Large intestine (tissue), 3 donors: ENCODE data around the gene TGFB3. TPM values are rescaled to one million over a fixed set of nuclear protein-coding genes. Genes with fewer than 3 reads are reported as not detected.

ENCODE experiments used
- DNase-seq, 2 donors: peaks; one replicate each; pipeline versions ENCODE4 v3.0.0 to v3.0.0-alpha.2; 2013
- H3K27ac ChIP-seq: one replicate; pipeline ENCODE4 v1.5.1; 2013; ENCODE audit warnings: low read length
- H3K27me3 ChIP-seq: 2 replicates; pipeline ENCODE4 v1.6.1; 2013; ENCODE audit warnings: low read length; ENCODE audit not compliant: control insufficient read depth, insufficient read depth
- H3K36me3 ChIP-seq: 2 replicates; pipeline ENCODE4 v1.6.1; 2013; ENCODE audit warnings: low read length; ENCODE audit not compliant: control insufficient read depth, insufficient read depth
- H3K4me1 ChIP-seq: one replicate; pipeline ENCODE4 v1.6.1; 2013; ENCODE audit warnings: low read length; ENCODE audit not compliant: control insufficient read depth, insufficient read depth
- H3K4me3 ChIP-seq: one replicate; pipeline ENCODE4 v1.5.1; 2013; ENCODE audit warnings: low read length
- H3K9me3 ChIP-seq: one replicate; pipeline ENCODE4 v1.6.1; 2013; ENCODE audit warnings: mild to moderate bottlenecking, low read depth, low read length, moderate library complexity; ENCODE audit not compliant: control insufficient read depth
- WGBS: methylation state at CpG from one replicate; pipeline ENCODE4 v1.1.5; 2013; ENCODE audit warnings: low lambda C conversion rate; ENCODE audit not compliant: insufficient coverage; 5-methylcytosine and 5-hydroxymethylcytosine counted together
- polyA plus RNA-seq: library from polyadenylated mRNA; unstranded; fragments of 120-200 nt; gene quantifications from one replicate; pipeline ENCODE4 v1.2.1, GENCODE V29; 2013

TGFB3 gene
- polyA plus RNA-seq, 1 donor: 21.1 TPM

DNA sequence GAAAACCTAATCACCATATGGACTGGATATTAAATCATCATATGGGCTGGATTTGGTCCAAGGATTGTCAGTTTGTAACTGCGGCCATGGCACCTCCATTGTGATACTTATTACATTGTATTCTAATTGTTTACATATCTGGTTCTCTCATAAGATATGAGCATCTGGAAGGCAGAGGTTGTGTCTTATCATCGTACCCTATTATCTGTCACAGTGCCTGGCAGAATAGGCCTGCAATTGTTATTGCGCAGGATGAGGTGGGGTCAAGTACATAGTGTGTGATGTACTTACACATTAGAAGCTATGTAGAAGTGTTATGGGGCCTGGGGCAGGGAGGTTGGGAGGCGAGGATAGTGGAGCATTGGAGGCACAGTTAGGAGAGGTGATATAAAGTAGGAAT, 8.5 kb upstream of the TGFB3 start:
- Histone ChIP-seq H3K27ac (no peak overlapping the region), H3K4me1 (peaks cover 19% of the 10 kb centered on the region), H3K4me3 (no peak overlapping the region), H3K9me3 (no peaks in the 10 kb centered on the region), H3K36me3 (peaks cover 32% of the 10 kb centered on the region), H3K27me3 (no peaks in the 10 kb centered on the region)
- WGBS: no CpG with 5 or more reads among the region's 4 CpGs
- no peak for DNase-seq

DNA sequence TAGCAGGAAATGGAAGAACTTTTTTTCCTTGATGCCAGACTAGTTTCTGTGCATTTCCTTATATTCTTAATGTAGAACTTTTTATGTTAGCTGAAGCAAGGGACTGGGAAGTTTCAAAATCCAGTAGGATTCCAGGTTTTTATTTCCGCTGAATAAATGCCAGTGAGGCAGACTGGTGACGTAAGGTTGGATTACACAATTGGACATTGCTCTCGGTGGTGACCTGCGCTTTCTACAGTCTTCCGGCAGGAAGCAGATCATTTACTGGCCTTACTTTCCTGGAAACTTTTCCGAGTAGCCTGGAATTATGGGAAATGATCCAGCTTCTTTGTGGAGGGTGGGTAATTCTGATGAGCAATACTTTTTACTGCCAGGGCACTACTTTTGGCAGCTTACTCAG, 7.3 kb upstream of the TGFB3 start:
- Histone ChIP-seq H3K9me3 (no peaks in the 10 kb centered on the region), H3K27ac (peak overlapping the region; percentile 72), H3K27me3 (no peaks in the 10 kb centered on the region), H3K4me1 (peaks cover 17% of the 10 kb centered on the region), H3K36me3 (peaks cover 29% of the 10 kb centered on the region), H3K4me3 (no peak overlapping the region)
- WGBS: no CpG with 5 or more reads among the region's 6 CpGs
- DNase-seq: peak; percentile 87 to 90

GRCh38 chr14:75987201-75987970, 5.6 kb upstream of the TGFB3 start:
- Histone ChIP-seq H3K4me1 (peaks cover 9% of the 10 kb centered on the region), H3K27ac (no peak overlapping the region), H3K4me3 (no peak overlapping the region), H3K36me3 (peaks cover 25% of the 10 kb centered on the region), H3K9me3 (no peaks in the 10 kb centered on the region), H3K27me3 (no peaks in the 10 kb centered on the region)
- no CpG with 5 or more reads among the region's 3 CpGs for WGBS
- no peak for DNase-seq

DNA sequence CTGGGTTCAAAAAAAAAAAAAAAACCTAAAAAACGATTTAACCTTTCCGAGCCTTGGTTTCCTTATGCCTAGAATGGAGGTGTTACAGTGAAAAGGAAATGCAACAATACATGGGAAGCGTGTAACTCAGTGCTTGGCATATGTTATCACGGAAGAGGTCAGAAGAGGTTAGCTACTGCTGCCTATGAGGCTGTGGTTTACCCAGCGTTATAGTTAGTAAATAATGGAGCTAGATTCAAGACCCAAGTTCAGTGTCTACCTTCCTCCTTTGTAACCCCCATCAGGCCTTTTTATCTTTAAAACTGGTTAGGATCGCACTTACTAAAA, 4.6 kb upstream of the TGFB3 start:
- H3K4me1 ChIP-seq: peaks cover 12% of the 10 kb centered on the region
- peaks cover 16% of the 10 kb centered on the region for H3K36me3 ChIP-seq
- peak overlapping the region; percentile 74 for H3K27ac ChIP-seq
- H3K27me3 ChIP-seq: no peaks in the 10 kb centered on the region
- no peak for DNase-seq
- no peaks in the 10 kb centered on the region for H3K9me3 ChIP-seq
- no CpG with 5 or more reads among the region's 6 CpGs for WGBS
- H3K4me3 ChIP-seq: peak overlapping the region; percentile 86

DNA sequence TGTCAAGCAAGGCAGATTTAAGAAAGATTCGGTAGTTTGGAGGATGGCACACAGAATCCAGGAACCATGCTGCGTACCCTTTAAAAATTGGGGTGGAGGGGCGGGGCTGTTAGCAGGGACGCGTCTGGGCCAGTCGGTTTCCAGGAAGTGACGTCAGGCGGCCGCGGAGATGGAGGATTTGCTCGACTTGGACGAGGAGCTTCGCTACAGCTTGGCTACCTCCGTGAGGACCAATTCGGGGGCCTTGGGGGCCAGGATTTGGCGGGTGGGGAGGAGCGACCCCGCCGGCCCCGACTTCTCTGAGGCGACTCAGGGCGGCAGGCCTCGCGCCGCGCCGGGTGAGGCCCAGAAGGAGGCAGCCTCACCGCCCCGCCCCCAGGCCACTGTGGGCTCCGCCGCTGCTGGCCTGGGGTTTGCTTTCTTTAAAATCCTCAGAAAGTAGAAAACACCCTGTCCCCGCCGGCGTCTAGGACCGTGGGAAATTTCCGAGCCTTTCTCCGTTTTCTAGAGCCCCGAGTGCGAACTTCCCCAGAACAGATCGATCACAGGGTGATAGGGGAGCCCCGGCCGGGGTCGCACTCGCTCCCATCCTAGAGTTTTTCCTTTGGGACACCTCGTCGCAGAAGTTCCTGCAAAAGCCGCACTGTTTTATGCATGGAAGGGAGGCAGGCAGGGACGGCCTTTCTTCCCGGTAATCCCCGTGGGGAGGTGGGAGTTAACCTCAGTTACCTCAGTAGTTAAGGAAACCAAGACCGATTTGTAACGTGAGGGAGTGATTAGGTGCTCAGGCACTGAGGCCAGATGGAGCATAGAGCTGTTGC, 4.0 kb upstream of the TGFB3 start, which contains the start of gene IFT43:
TSS of gene IFT43 (plus strand) at position 146 of the 821 bp plus-strand sequence. CDS start at position 170, 24 bp downstream.
- Histone ChIP-seq H3K27me3 (no peaks in the 10 kb centered on the region), H3K36me3 (peaks cover 14% of the 10 kb centered on the region), H3K9me3 (no peaks in the 10 kb centered on the region), H3K4me3 (peak within 1 kb of the TSS; percentile 86), H3K4me1 (peaks cover 18% of the 10 kb centered on the region), H3K27ac (peak within 1 kb of the TSS; percentile 74)
- WGBS: no CpG with 5 or more reads among the region's 52 CpGs
- peak; percentile 83 to 90 for DNase-seq

DNA sequence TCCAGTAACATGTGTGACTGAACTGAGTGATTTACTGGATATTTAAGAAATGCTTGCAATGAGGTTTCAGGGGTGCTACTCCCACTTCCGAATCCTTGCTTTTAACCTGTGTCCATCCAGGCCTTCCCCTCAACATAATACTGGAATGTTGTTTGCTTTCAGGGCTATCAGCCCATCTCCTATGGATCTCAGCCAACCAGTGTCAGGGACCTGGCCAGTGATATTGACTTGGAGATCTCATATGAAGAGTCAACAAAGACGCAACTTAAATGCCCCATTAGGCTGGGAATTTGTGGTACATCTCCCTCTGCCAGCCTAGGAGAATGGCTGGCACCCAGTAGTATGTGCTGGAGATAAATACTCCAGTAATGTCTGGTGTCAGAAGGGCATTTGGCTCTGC, 2.9 kb upstream of the TGFB3 start:
- peaks cover 2% of the 10 kb centered on the region for H3K36me3 ChIP-seq
- peaks cover 18% of the 10 kb centered on the region for H3K4me1 ChIP-seq
- H3K27ac ChIP-seq: no peak overlapping the region
- H3K4me3 ChIP-seq: no peak overlapping the region
- no peaks in the 10 kb centered on the region for H3K9me3 ChIP-seq
- no CpG with 5 or more reads among the region's 2 CpGs for WGBS
- H3K27me3 ChIP-seq: no peaks in the 10 kb centered on the region
- no peak for DNase-seq

DNA sequence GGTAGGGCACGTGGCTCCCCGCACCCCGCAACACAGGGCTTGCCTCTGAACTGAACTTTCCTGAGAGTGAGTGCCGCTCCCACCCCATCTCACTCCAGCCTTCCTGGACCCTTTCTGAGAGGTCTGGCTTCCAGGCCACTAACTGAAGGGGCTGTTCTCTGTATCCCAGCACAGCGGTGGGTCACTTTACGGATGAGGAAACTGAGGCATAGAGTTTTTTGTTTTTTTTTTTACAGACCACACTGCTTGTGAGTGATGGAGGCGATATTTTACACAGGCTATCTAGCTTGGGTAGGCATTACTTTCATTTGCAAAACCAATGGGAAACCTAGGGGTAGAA, 1.2 kb upstream of the TGFB3 start:
- WGBS: no CpG with 5 or more reads among the region's 7 CpGs
- Histone ChIP-seq H3K27ac (no peak overlapping the region), H3K4me1 (peaks cover 18% of the 10 kb centered on the region), H3K36me3 (no peaks in the 10 kb centered on the region), H3K4me3 (peak overlapping the region; percentile 53), H3K9me3 (no peaks in the 10 kb centered on the region), H3K27me3 (no peaks in the 10 kb centered on the region)
- no peak for DNase-seq

GRCh38 chr14:75982266-75983018, 647 bp upstream of the TGFB3 start:
- H3K27ac ChIP-seq: peak overlapping the region; percentile 82
- H3K27me3 ChIP-seq: no peaks in the 10 kb centered on the region
- no peaks in the 10 kb centered on the region for H3K36me3 ChIP-seq
- peak overlapping the region; percentile 53 for H3K4me3 ChIP-seq
- DNase-seq: peak; percentile 64 to 85
- H3K9me3 ChIP-seq: no peaks in the 10 kb centered on the region
- WGBS: no CpG with 5 or more reads among the region's 77 CpGs
- H3K4me1 ChIP-seq: peaks cover 19% of the 10 kb centered on the region

DNA sequence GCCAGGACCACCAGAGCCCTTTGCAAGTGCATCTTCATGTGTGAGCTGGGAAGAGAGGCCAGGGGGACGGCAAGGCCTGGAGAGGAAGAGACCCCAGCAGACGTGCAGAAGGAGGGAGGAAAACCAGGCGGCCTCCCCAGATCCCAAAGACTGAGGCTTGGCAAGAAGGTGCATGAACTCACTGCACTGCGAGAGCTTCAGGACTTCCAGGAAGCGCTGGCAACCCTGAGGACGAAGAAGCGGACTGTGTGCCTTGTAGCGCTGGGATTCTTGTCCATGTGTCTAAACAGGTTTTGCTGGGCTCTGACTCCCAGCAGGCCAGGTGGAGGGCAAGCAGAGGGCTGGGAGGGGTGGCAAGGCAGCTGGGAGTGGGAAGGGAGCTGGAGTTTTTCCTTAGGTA, 939 bp downstream of the TGFB3 start:
- H3K4me3 ChIP-seq: peak overlapping the region; percentile 53

More for the DNA sequence above, 939 bp downstream of the TGFB3 start:
- no peak for DNase-seq
- peak overlapping the region; percentile 82 for H3K27ac ChIP-seq
- H3K9me3 ChIP-seq: no peaks in the 10 kb centered on the region
- no peaks in the 10 kb centered on the region for H3K36me3 ChIP-seq
- no peaks in the 10 kb centered on the region for H3K27me3 ChIP-seq
- peaks cover 26% of the 10 kb centered on the region for H3K4me1 ChIP-seq
- WGBS: no CpG with 5 or more reads among the region's 8 CpGs
